WTC11 (cell line): ENCODE results near the gene POC1A. TPM values are rescaled to one million over a fixed set of nuclear protein-coding genes. Genes with fewer than 3 reads are reported as not detected.

Experiments used
- ATAC-seq: fragments of 200-7000 bp; cut with Tn5 transposase; 2 replicates; pipeline ENCODE4 v1.10.0; 2021; ENCODE audit warnings: mild to moderate bottlenecking, moderate library complexity
- CTCF ChIA-PET: fragments of 300-600 bp; sonication (Branson Sonifier 250); formaldehyde crosslinking; loops from one replicate; lab custom pipeline; 2021; ENCODE audit warnings: antibody characterized with exemption; lab: Charles Lee
- POLR2A ChIA-PET: fragments of 350-600 bp; sonication (Branson Sonifier 250); formaldehyde crosslinking; loops from one replicate; lab custom pipeline; 2021; ENCODE audit warnings: antibody characterized with exemption; lab: Charles Lee
- DNase-seq: peaks from one replicate; pipeline ENCODE4 v3.0.0; 2021; ENCODE audit warnings: low spot score
- H3K27ac Mint-ChIP-seq: 2 replicates; pipeline ENCODE4 v1.8.0; 2021; ENCODE audit warnings: mixed read lengths
- H3K27me3 Mint-ChIP-seq: 2 replicates; pipeline ENCODE4 v1.8.0; 2021; ENCODE audit warnings: low read depth, mild to moderate bottlenecking, moderate library complexity, mixed read lengths
- H3K36me3 Mint-ChIP-seq: 2 replicates; pipeline ENCODE4 v1.8.0; 2021; ENCODE audit warnings: mixed read lengths
- H3K4me1 Mint-ChIP-seq: 2 replicates; pipeline ENCODE4 v1.8.0; 2022; ENCODE audit warnings: mixed read lengths
- H3K4me3 Mint-ChIP-seq: 2 replicates; pipeline ENCODE4 v1.8.0; 2021; ENCODE audit warnings: mild to moderate bottlenecking, moderate library complexity, mixed read lengths
- H3K9me3 Mint-ChIP-seq: 2 replicates; pipeline ENCODE4 v1.8.0; 2021; ENCODE audit warnings: mixed read lengths
- CBFB ChIP-seq: sonication (generic); formaldehyde crosslinking; IDR thresholded peaks from 2 replicates; pipeline ENCODE4 v1.8.1; 2022; ENCODE audit warnings: mild to moderate bottlenecking, low read depth, missing genetic modification reagents
- CDX4 ChIP-seq: fragments of 250-450 bp; sonication (Bioruptor Pico); IDR thresholded peaks from 2 replicates; pipeline ENCODE4 v1.9.0; 2021; ENCODE audit warnings: moderate library complexity, mild to moderate bottlenecking, inconsistent platforms, borderline replicate concordance
- CTCF ChIP-seq: fragments of 200-600 bp; IDR thresholded peaks from 2 replicates; pipeline ENCODE4 v1.8.0; 2022; ENCODE audit warnings: antibody characterized with exemption
- E2F4 ChIP-seq: sonication (generic); formaldehyde crosslinking; IDR thresholded peaks from 2 replicates; pipeline ENCODE4 v1.8.1; 2022; ENCODE audit warnings: low read depth, mild to moderate bottlenecking, moderate library complexity, missing genetic modification reagents, borderline replicate concordance
- E2F5 ChIP-seq: sonication (generic); formaldehyde crosslinking; IDR thresholded peaks from 2 replicates; pipeline ENCODE4 v1.8.1; 2022; ENCODE audit warnings: mild to moderate bottlenecking, moderate library complexity, missing genetic modification reagents
- ERG ChIP-seq: fragments of 250-450 bp; sonication (Bioruptor Pico); IDR thresholded peaks from 2 replicates; pipeline ENCODE4 v1.8.0; 2021; ENCODE audit warnings: mild to moderate bottlenecking
- GRHL2 ChIP-seq: fragments of 250-450 bp; sonication (Bioruptor Pico); IDR thresholded peaks from 2 replicates; pipeline ENCODE4 v1.8.0; 2022; ENCODE audit warnings: mild to moderate bottlenecking, moderate library complexity; ENCODE audit not compliant: insufficient replicate concordance, severe bottlenecking
- HMGXB4 ChIP-seq: sonication (generic); formaldehyde crosslinking; IDR thresholded peaks from 2 replicates; pipeline ENCODE4 v1.8.1; 2023; ENCODE audit warnings: mild to moderate bottlenecking, moderate library complexity, missing genetic modification reagents
- IRF1 ChIP-seq: sonication (generic); formaldehyde crosslinking; IDR thresholded peaks from 2 replicates; pipeline ENCODE4 v1.8.0; 2023; ENCODE audit warnings: missing genetic modification reagents
- MAX ChIP-seq: sonication (generic); formaldehyde crosslinking; IDR thresholded peaks from 2 replicates; pipeline ENCODE4 v1.8.0; 2022; ENCODE audit warnings: mild to moderate bottlenecking, missing genetic modification reagents
- MYBL2 ChIP-seq: sonication (generic); formaldehyde crosslinking; IDR thresholded peaks from 2 replicates; pipeline ENCODE4 v1.8.1; 2023; ENCODE audit warnings: mild to moderate bottlenecking, moderate library complexity, missing genetic modification reagents
- PRDM15 ChIP-seq: sonication (generic); formaldehyde crosslinking; IDR thresholded peaks from 2 replicates; pipeline ENCODE4 v1.8.0; 2022; ENCODE audit warnings: missing genetic modification reagents
- SMAD4 ChIP-seq: sonication (generic); formaldehyde crosslinking; IDR thresholded peaks from 2 replicates; pipeline ENCODE4 v1.8.0; 2022; ENCODE audit warnings: mild to moderate bottlenecking, missing genetic modification reagents
- TEAD4 ChIP-seq: sonication (generic); formaldehyde crosslinking; IDR thresholded peaks from 2 replicates; pipeline ENCODE4 v1.8.0; 2022; ENCODE audit warnings: mild to moderate bottlenecking, missing genetic modification reagents
- USF1 ChIP-seq: sonication (generic); formaldehyde crosslinking; IDR thresholded peaks from 2 replicates; pipeline ENCODE4 v1.8.0; 2022; ENCODE audit warnings: mild to moderate bottlenecking, missing genetic modification reagents
- ZMAT4 ChIP-seq: fragments of 250-450 bp; sonication (Bioruptor Pico); IDR thresholded peaks from 2 replicates; pipeline ENCODE4 v1.9.0; 2021; ENCODE audit warnings: mild to moderate bottlenecking
- ZNF121 ChIP-seq: sonication (generic); formaldehyde crosslinking; IDR thresholded peaks from 2 replicates; pipeline ENCODE4 v1.8.0; 2023; ENCODE audit warnings: missing genetic modification reagents
- ZNF232 ChIP-seq: sonication (generic); formaldehyde crosslinking; IDR thresholded peaks from 2 replicates; pipeline ENCODE4 v1.8.0; 2022; ENCODE audit warnings: mild to moderate bottlenecking, missing genetic modification reagents
- ZNF425 ChIP-seq: fragments of 250-450 bp; sonication (Bioruptor Pico); conservative IDR thresholded peaks from 2 replicates; pipeline ENCODE4 v1.9.0; 2021; ENCODE audit warnings: mild to moderate bottlenecking
- total RNA-seq: library from RNA; stranded (reverse); gene quantifications from 3 replicates; pipeline ENCODE4 v1.2.3, GENCODE V29; 2021

The POC1A gene
- total RNA-seq, 1 experiment from 2014 or later, result 31.3 TPM

- TF ChIP-seq ZNF425 (CRISPR knock-in tag) (no peak), PRDM15 (CRISPR knock-in tag) (no peak)
- TF ChIP-seq, all 79 proteins: peak for 0
Measured at GRCh38 chr3:52135332-52135731, 18.9 kb downstream of the POC1A start (continued).

GRCh38 chr3:52134761-52135160 lies 19.5 kb downstream of the POC1A start:
- Mint-ChIP-seq H3K36me3 (peaks cover 25% of the 10 kb centered on the region), H3K27me3 (no peaks in the 10 kb centered on the region), H3K9me3 (no peaks in the 10 kb centered on the region), H3K4me3 (no peak overlapping the region), H3K4me1 (no peaks in the 10 kb centered on the region), H3K27ac (no peak overlapping the region)
- POLR2A ChIA-PET, result interaction anchor here (1.4 kb wide), 1 partner anchor 131 kb away, joined by 4 read pairs; no protein-coding TSS in a partner anchor
- ATAC-seq, result no peak
- TF ChIP-seq E2F4 (CRISPR knock-in tag) (no peak), CTCF (no peak), ZMAT4 (CRISPR knock-in tag) (no peak), SMAD4 (CRISPR knock-in tag) (no peak), HMGXB4 (CRISPR knock-in tag) (no peak), MYBL2 (CRISPR knock-in tag) (no peak), MAX (no peak), E2F5 (CRISPR knock-in tag) (no peak), ERG (CRISPR knock-in tag) (no peak), CBFB (CRISPR knock-in tag) (no peak), GRHL2 (CRISPR knock-in tag) (no peak), USF1 (CRISPR knock-in tag) (no peak), CDX4 (CRISPR knock-in tag) (no peak), ZNF121 (CRISPR knock-in tag) (no peak), IRF1 (CRISPR knock-in tag) (no peak), ZNF232 (CRISPR knock-in tag) (no peak), TEAD4 (CRISPR knock-in tag) (no peak)
- no peak for DNase-seq
- CTCF ChIA-PET, result interaction anchor here (0.8 to 2.5 kb wide), 3 partner anchors 10 to 130 kb away, joined by 3 to 6 read pairs (median 4); no protein-coding TSS in a partner anchor
